Keratinocyte (primary cell): ENCODE data around the gene PRKAR1B. TPM values are rescaled to one million over a fixed set of nuclear protein-coding genes. Genes with fewer than 3 reads are reported as not detected.

Experiments used
- DNase-seq: peaks from one replicate; pipeline ENCODE4 v3.0.0-alpha.2; 2011; ENCODE audit warnings: low read depth, missing footprints, low spot score
- FAIRE-seq: peaks from 2 replicates; lab custom pipeline; 2011; peaks lifted over from hg19 to GRCh38; lab: Jason Lieb, UNC
- H2AFZ ChIP-seq: 2 replicates; pipeline ENCODE4 v1.6.0; 2012; ENCODE audit warnings: low read length, control low read depth, inconsistent platforms; ENCODE audit not compliant: control insufficient read depth
- H3K27ac ChIP-seq: 2 replicates; pipeline ENCODE4 v1.5.1; 2011; ENCODE audit warnings: low read length; ENCODE audit not compliant: control insufficient read depth, insufficient read depth
- H3K27me3 ChIP-seq: 3 replicates; pipeline ENCODE4 v1.6.0; 2011; ENCODE audit warnings: low read length; ENCODE audit not compliant: control insufficient read depth, insufficient read depth; ENCODE audit errors: extremely low read depth
- H3K36me3 ChIP-seq, 2 experiments: 2 replicates in 1 of 2; 3 replicates in 1 of 2; pipeline ENCODE4 v1.5.1; 2011; ENCODE audit warnings: low read length in 2 of 2, mild to moderate bottlenecking in 1 of 2; ENCODE audit not compliant: control insufficient read depth in 2 of 2, insufficient read depth in 2 of 2; ENCODE audit errors: extremely low read depth in 1 of 2
- H3K4me1 ChIP-seq: 3 replicates; pipeline ENCODE4 v1.5.1; 2011; ENCODE audit warnings: low read length; ENCODE audit not compliant: control insufficient read depth, insufficient read depth; ENCODE audit errors: extremely low read depth
- H3K4me2 ChIP-seq: 3 replicates; pipeline ENCODE4 v1.6.0; 2011; ENCODE audit warnings: low read depth, low read length; ENCODE audit not compliant: control insufficient read depth, insufficient read depth; ENCODE audit errors: extremely low read depth
- H3K4me3 ChIP-seq, 3 experiments: fragments of 200-600 bp in 1 of 3; sonication (generic) in 1 of 3; 2 replicates in 2 of 3; 3 replicates in 1 of 3; pipeline ENCODE4 v1.5.1; 2011 to 2016; ENCODE audit warnings: low read length in 3 of 3, mild to moderate bottlenecking in 3 of 3, control low read depth in 2 of 3, inconsistent platforms in 1 of 3, low read depth in 1 of 3, mixed read lengths in 1 of 3, mixed run types in 1 of 3, moderate library complexity in 1 of 3; ENCODE audit not compliant: control insufficient read depth in 2 of 3, insufficient read depth in 2 of 3; ENCODE audit errors: extremely low read depth in 1 of 3
- H3K79me2 ChIP-seq: 2 replicates; pipeline ENCODE4 v1.6.0; 2012; ENCODE audit warnings: low read length; ENCODE audit not compliant: control insufficient read depth, insufficient read depth
- H3K9ac ChIP-seq: 3 replicates; pipeline ENCODE4 v1.6.0; 2011; ENCODE audit warnings: low read length; ENCODE audit not compliant: control insufficient read depth, insufficient read depth; ENCODE audit errors: extremely low read depth
- H3K9me1 ChIP-seq: 3 replicates; pipeline ENCODE4 v1.6.0; 2011; ENCODE audit warnings: low read length; ENCODE audit not compliant: control insufficient read depth, insufficient read depth; ENCODE audit errors: extremely low read depth
- H3K9me3 ChIP-seq: 2 replicates; pipeline ENCODE4 v1.5.1; 2012; ENCODE audit warnings: low read depth, low read length; ENCODE audit not compliant: control insufficient read depth
- H4K20me1 ChIP-seq: 3 replicates; pipeline ENCODE4 v1.6.0; 2011; ENCODE audit warnings: low read length; ENCODE audit not compliant: control insufficient read depth, insufficient read depth; ENCODE audit errors: extremely low read depth
- CTCF ChIP-seq, 3 experiments: IDR thresholded peaks in 1 of 3; conservative IDR thresholded peaks in 1 of 3; optimal IDR thresholded peaks in 1 of 3; 2 replicates in 2 of 3; 3 replicates in 1 of 3; pipeline versions ENCODE3 to v1.5.1; 2011; ENCODE audit warnings: low read length in 3 of 3, mild to moderate bottlenecking in 3 of 3, moderate library complexity in 2 of 3, control low read depth in 1 of 3, inconsistent platforms in 1 of 3; ENCODE audit not compliant: insufficient read depth in 2 of 3; ENCODE audit errors: extremely low read depth in 1 of 3
- EZH2 ChIP-seq: IDR thresholded peaks from one replicate; pipeline ENCODE4 v1.6.1; 2012; ENCODE audit warnings: inconsistent platforms, mild to moderate bottlenecking, low read length, moderate library complexity
- dilution Hi-C: fragments of 300-500 bp; cut with MboI; formaldehyde crosslinking; loops from one replicate; pipeline ENCODE4 v1.7.0; 2020; ENCODE audit warnings: low sequenced_read_pairs; ENCODE audit not compliant: extremely low pct_ligation_motif_present
- polyA plus RNA-seq, 5 experiments: library from polyadenylated mRNA; depleted of rRNA in 3 of 5; stranded (reverse) in 3 of 5; stranded (forward) in 1 of 5; unstranded in 1 of 5; fragments of >200 nt; gene quantifications; 1 replicate in 1 of 5; 2 replicates in 3 of 5; 3 replicates in 1 of 5; pipeline versions ENCODE4 v1.2.1 to v1.2.3, GENCODE V29; 2011 to 2012; ENCODE audit warnings: missing spikeins in 2 of 5, low read depth in 1 of 5, low replicate concordance in 1 of 5

PRKAR1B gene
- polyA plus RNA-seq, 1 donor (not counting 4 experiments of a cell fraction or from before 2014, with no cell fraction given): 10.8 TPM

- Histone ChIP-seq H3K36me3 (peaks cover 9 to 20% of the 10 kb centered on the region in 2 experiments), H3K4me3 (no peak overlapping the region), H3K4me1 (peaks cover 18% of the 10 kb centered on the region), H3K9ac (no peak overlapping the region), H4K20me1 (peaks cover 2% of the 10 kb centered on the region), H3K27ac (no peak overlapping the region), H3K27me3 (no peaks in the 10 kb centered on the region), H3K9me3 (peaks cover 5% of the 10 kb centered on the region), H3K4me2 (no peak overlapping the region), H3K79me2 (peaks cover 41% of the 10 kb centered on the region), H3K9me1 (no peaks in the 10 kb centered on the region), H2AFZ (no peak overlapping the region)
- dilution Hi-C loops: no loop called here
- TF ChIP-seq CTCF (optimal IDR thresholded peaks at IDR 0.05 in 1 of 3, IDR thresholded peaks at IDR 0.05 in 1 of 3, conservative IDR thresholded peaks at IDR 0.05 in 1 of 3; ENCODE audit: extremely low read depth in 1 of 3, insufficient read depth in 2 of 3, low read length in 3 of 3): no peak
- no peak for TF ChIP-seq EZH2
- no peak for FAIRE-seq
- DNase-seq: no peak
Observed at GRCh38 chr7:729140-730000, 2.3 kb upstream of the PRKAR1B start.

GRCh38 chr7:728602-729001 is 1.5 kb upstream of the PRKAR1B start:
- Histone ChIP-seq H3K4me2 (peak overlapping the region; percentile 86), H3K36me3 (peaks cover 10 to 22% of the 10 kb centered on the region in 2 experiments), H3K4me1 (peaks cover 18% of the 10 kb centered on the region), H3K4me3 (no peak overlapping the region), H3K9me1 (no peaks in the 10 kb centered on the region), H3K79me2 (peaks cover 36% of the 10 kb centered on the region), H3K27ac (no peak overlapping the region), H3K9ac (no peak overlapping the region), H2AFZ (no peak overlapping the region), H3K27me3 (no peaks in the 10 kb centered on the region), H3K9me3 (peaks cover 3% of the 10 kb centered on the region), H4K20me1 (peaks cover 2% of the 10 kb centered on the region)
- DNase-seq (no peak), FAIRE-seq (no peak)
- no peak for TF ChIP-seq CTCF (optimal IDR thresholded peaks at IDR 0.05 in 1 of 3, IDR thresholded peaks at IDR 0.05 in 1 of 3, conservative IDR thresholded peaks at IDR 0.05 in 1 of 3; ENCODE audit: extremely low read depth in 1 of 3, insufficient read depth in 2 of 3, low read length in 3 of 3)
- no peak for TF ChIP-seq EZH2
- dilution Hi-C loops: no loop called here
